Activated CD8-positive, alpha-beta memory T cell treated with anti-CD3 and anti-CD28 coated beads, Interleukin-2, amount 50 U/mL, for 48 hours (primary cell): ENCODE results near the gene RRM2.

Source experiments
- DNase-seq: peaks from one replicate; pipeline ENCODE4 v3.0.0-alpha.2; 2020

RRM2 gene

GRCh38 chr2:10173258-10174005, 50.9 kb downstream of the RRM2 start:
- no peak for DNase-seq

GRCh38 chr2:10174173-10174572, 51.6 kb downstream of the RRM2 start:
- no peak for DNase-seq

- no peak for DNase-seq
Observed at GRCh38 chr2:10175441-10175840, 52.9 kb downstream of the RRM2 start.

DNA sequence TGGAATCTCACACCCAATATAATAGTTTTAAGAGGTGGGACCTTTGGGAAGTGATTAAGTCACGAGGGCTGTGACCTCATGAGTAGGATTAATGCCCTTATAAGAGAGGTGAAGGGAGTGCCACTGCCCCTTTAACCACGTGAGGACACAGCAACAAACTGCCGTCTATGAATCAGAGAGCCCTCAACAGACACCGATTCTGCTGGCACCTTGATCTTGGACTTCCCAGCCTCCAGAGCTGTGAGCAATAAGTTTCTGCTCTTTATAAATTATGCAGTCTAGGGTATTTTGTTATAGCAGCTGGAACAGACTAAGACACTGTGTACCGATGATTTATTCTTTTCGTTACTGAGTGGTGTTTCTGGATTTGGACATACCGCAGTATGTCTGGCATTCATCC, 56.2 kb downstream of the RRM2 start:
- no peak for DNase-seq

DNA sequence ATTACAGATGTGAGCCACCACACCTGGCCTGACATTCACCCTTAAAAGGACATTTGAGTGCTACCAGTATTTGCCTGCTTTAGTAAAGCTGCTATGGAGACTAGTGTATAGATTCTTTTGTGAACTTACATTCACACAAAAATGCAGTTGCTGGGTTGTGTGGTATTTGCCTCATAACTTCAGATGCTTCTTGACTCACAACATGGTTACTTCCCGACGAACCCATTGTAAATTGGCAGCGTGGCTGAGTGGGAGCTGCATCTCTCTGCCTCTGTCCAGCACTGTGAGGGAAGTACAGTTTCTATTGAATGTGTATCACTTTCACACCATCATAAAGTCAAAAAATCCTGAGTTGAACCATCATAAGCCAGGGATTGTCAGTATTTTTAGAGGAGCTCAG, 56.9 kb downstream of the RRM2 start:
- no peak for DNase-seq

DNA sequence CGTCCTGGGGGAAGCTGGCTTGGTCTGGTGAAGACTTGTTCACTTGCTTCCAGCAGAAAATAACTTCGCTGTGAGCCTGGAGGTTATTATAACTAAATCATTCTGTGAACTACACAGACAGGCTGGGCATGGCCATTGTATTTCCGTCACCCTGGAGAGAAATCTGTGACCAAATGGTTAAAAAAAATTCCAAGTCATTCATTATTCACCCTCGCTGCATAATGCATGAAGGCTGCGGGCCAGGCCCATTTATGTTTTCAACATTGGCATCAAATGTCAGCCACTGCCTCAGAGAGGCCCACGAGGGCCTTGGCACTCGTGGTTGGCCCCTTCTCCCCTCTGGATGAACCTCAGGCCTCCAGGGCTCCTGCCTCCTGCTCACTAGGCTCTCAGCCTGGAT, 57.7 kb downstream of the RRM2 start:
- DNase-seq, result no peak
